HFF-Myc (cell line): ENCODE measurements around the gene MIEF2.

Source experiments
- DNase-seq: peaks from one replicate; pipeline ENCODE4 v3.0.0-alpha.2; 2011; ENCODE audit warnings: low read depth; ENCODE audit errors: extremely low read depth
- H3K4me3 ChIP-seq: replicated peaks from 2 replicates; pipeline ENCODE4 v1.5.1; 2011; ENCODE audit warnings: low read depth, mild to moderate bottlenecking, control low read depth, low read length
- CTCF ChIP-seq: IDR thresholded peaks from 2 replicates; pipeline ENCODE4 v1.5.1; 2012; ENCODE audit warnings: mild to moderate bottlenecking, low read depth, low read length, control low read depth; ENCODE audit errors: missing control alignments

Gene MIEF2

GRCh38 chr17:18235743-18236256 lies 24.7 kb upstream of the MIEF2 start:
- no peak for TF ChIP-seq CTCF
- no peak overlapping the region for H3K4me3 ChIP-seq
- peak; percentile 30 for DNase-seq

- no peak for TF ChIP-seq CTCF
- no peak overlapping the region for H3K4me3 ChIP-seq
Observed at GRCh38 chr17:18236494-18236893, 24.0 kb upstream of the MIEF2 start.

DNA sequence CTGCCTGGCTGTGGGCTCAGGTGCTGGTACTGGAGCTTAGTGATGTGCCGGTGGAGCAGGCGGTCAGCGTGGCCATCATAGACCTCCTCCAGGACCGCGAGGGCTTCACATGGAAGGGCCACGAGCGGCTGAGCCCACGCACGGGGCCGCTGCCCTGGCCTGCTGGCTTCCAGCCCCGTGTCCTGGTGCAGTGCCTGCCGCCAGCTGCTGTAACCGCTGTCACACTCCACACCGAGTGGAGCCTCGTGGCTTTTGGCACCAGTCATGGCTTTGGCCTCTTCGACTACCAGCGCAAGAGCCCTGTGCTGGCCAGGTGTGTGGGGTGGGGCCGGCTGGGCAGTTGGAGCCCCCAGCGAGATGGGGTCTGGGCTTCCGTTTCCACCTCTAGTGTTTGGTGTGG lies 23.0 kb upstream of the MIEF2 start:
- TF ChIP-seq CTCF, result no peak
- DNase-seq, result no peak
- no peak overlapping the region for H3K4me3 ChIP-seq

More at GRCh38 chr17:18236494-18236893, 24.0 kb upstream of the MIEF2 start:
- DNase-seq, result no peak

- no peak overlapping the region for H3K4me3 ChIP-seq
- no peak for TF ChIP-seq CTCF
- DNase-seq, result no peak
Observed at GRCh38 chr17:18238299-18238698, 22.2 kb upstream of the MIEF2 start.

DNA sequence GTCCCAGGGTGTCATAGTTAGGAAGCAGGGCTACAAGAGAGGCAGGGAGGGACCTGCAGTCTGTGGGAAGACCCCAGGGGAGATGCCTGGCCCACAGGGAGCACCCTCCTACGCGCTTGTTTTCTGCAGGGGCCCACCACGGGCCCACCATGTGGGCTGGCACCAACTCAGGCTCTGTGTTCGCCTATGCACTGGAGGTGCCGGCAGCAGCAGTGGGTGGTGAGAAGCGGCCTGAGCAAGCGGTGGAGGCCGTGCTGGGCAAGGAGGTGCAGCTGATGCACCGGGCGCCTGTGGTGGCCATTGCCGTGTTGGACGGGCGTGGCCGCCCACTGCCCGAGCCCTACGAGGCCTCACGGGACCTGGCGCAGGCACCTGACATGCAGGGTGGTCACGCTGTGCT lies 20.0 kb upstream of the MIEF2 start:
- DNase-seq, result no peak
- H3K4me3 ChIP-seq, result no peak overlapping the region
- no peak for TF ChIP-seq CTCF

GRCh38 chr17:18241229-18241871 lies 19.1 kb upstream of the MIEF2 start:
- no peak overlapping the region for H3K4me3 ChIP-seq

More at GRCh38 chr17:18241229-18241871, 19.1 kb upstream of the MIEF2 start:
- no peak for DNase-seq
- TF ChIP-seq CTCF, result no peak
